GM06990 (cell line): ENCODE data around the gene ZFP36L1.
A peak's percentile ranks its signal among the peaks of the same experiment; 100 is the strongest.

Experiments used
- DNase-seq: peaks from one replicate; pipeline ENCODE4 v3.0.0-alpha.2; 2011; ENCODE audit not compliant: insufficient read length; ENCODE audit errors: extremely low read depth
- H3K27me3 ChIP-seq: replicated peaks from 2 replicates; pipeline ENCODE4 v1.6.0; 2011; ENCODE audit warnings: low read length; ENCODE audit not compliant: control insufficient read depth, insufficient read depth
- H3K36me3 ChIP-seq: 2 replicates; pipeline ENCODE4 v1.5.1; 2011; ENCODE audit warnings: low read length; ENCODE audit not compliant: control insufficient read depth, insufficient read depth
- H3K4me3 ChIP-seq: replicated peaks from 2 replicates; pipeline ENCODE4 v1.5.1; 2011; ENCODE audit warnings: low read depth, mild to moderate bottlenecking, control low read depth, low read length
- TF ChIP-seq, protein P1 (sequence below): IDR thresholded peaks from 2 replicates; pipeline ENCODE4 v1.5.1; 2011; ENCODE audit warnings: low read length, control low read depth, mild to moderate bottlenecking, inconsistent platforms; ENCODE audit not compliant: insufficient read depth, poor library complexity, severe bottlenecking

ZFP36L1 gene

GRCh38 chr14:68748691-68749090, 44.2 kb downstream of the ZFP36L1 start:
- no peak for DNase-seq
- no peaks in the 10 kb centered on the region for H3K36me3 ChIP-seq
- TF ChIP-seq, protein P1, sequence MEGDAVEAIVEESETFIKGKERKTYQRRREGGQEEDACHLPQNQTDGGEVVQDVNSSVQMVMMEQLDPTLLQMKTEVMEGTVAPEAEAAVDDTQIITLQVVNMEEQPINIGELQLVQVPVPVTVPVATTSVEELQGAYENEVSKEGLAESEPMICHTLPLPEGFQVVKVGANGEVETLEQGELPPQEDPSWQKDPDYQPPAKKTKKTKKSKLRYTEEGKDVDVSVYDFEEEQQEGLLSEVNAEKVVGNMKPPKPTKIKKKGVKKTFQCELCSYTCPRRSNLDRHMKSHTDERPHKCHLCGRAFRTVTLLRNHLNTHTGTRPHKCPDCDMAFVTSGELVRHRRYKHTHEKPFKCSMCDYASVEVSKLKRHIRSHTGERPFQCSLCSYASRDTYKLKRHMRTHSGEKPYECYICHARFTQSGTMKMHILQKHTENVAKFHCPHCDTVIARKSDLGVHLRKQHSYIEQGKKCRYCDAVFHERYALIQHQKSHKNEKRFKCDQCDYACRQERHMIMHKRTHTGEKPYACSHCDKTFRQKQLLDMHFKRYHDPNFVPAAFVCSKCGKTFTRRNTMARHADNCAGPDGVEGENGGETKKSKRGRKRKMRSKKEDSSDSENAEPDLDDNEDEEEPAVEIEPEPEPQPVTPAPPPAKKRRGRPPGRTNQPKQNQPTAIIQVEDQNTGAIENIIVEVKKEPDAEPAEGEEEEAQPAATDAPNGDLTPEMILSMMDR: no peak
- no peaks in the 10 kb centered on the region for H3K27me3 ChIP-seq
- no peak overlapping the region for H3K4me3 ChIP-seq

DNA sequence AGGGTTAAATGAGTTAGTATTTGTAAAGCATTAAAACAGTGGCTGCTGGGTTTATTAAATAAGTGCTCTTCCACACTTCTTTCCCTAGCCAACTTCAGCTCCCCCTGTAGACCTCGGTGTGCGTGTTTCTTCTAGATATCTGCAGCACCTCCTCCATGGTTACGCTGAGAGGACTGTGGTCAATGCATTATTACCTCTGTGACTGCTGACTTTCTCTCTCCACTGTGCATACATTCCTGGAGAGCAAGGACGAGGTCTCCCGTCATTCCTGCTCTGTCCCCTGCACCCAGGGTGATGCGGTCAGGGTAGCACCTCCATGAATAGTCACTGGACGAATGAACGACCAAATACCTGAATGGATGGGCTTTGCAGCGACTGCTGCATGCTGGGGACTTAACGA, 44.6 kb downstream of the ZFP36L1 start:
- no peak for DNase-seq
- TF ChIP-seq, protein P1: no peak
- Histone ChIP-seq H3K27me3 (no peaks in the 10 kb centered on the region), H3K36me3 (no peaks in the 10 kb centered on the region), H3K4me3 (no peak overlapping the region)

DNA sequence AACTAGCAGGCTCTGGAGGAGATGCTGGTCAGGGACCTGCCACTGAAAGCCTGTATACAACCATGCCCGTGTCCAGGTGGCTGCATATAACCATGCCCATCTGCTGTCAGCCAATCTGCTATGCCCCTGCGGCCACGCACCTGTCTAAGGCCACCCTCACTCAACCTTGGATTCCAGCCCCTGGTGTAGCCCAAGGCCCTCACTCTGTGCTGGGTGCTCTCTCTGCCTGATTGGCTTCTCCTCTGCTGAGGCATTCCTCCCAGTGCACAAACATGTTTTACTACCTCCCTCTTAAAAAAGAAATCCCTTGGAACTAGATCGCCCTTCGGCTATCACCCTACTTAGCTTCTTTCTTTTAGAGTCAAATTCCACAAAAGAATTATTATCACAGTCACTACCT, 45.5 kb downstream of the ZFP36L1 start:
- Histone ChIP-seq H3K27me3 (no peaks in the 10 kb centered on the region), H3K36me3 (no peaks in the 10 kb centered on the region), H3K4me3 (no peak overlapping the region)
- no peak for DNase-seq
- TF ChIP-seq, protein P1: no peak

DNA sequence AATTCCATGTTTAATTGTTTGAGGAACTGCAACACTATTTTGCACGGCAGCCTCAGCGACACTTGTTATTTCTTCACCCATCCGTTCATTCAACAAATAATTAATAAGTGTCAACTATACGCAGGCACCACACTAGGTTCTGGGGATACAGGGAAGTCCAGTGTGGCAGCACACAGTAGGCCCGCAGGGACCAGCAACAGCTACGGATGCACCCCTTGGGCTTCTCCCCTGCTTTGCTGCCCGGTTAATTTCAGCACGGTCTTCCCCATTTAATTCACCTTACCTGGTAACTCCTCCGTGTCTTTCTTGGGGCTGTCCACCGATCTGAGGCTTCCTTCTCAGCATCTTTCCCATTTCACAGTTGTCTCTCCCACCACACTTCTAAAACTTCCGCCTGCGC, 48.3 kb downstream of the ZFP36L1 start:
- no peak for DNase-seq
- no peaks in the 10 kb centered on the region for H3K27me3 ChIP-seq
- TF ChIP-seq, protein P1: no peak
- H3K4me3 ChIP-seq: no peak overlapping the region
- H3K36me3 ChIP-seq: no peaks in the 10 kb centered on the region

GRCh38 chr14:68741839-68742470, 50.9 kb downstream of the ZFP36L1 start:
- peak; percentile 83 for DNase-seq
- Histone ChIP-seq H3K36me3 (no peaks in the 10 kb centered on the region), H3K27me3 (no peaks in the 10 kb centered on the region), H3K4me3 (no peak overlapping the region)
- TF ChIP-seq, protein P1: no peak

GRCh38 chr14:68741477-68741791, 51.4 kb downstream of the ZFP36L1 start:
- no peaks in the 10 kb centered on the region for H3K27me3 ChIP-seq
- H3K4me3 ChIP-seq: no peak overlapping the region
- H3K36me3 ChIP-seq: no peaks in the 10 kb centered on the region
- TF ChIP-seq, protein P1: no peak
- no peak for DNase-seq
